H1 (cell line): ENCODE results near the gene NUDT1. TPM values are rescaled to one million over a fixed set of nuclear protein-coding genes. Genes with fewer than 3 reads are reported as not detected.

Experiments used
- CTCF ChIA-PET: fragments of 300-600 bp; sonication (Branson Sonifier 250); formaldehyde crosslinking; loops from one replicate; lab custom pipeline; 2021; ENCODE audit not compliant: partially characterized antibody; lab: Charles Lee
- POLR2A ChIA-PET: fragments of 300-600 bp; sonication (Branson Sonifier 250); formaldehyde crosslinking; loops from one replicate; lab custom pipeline; 2021; ENCODE audit warnings: inconsistent platforms; ENCODE audit not compliant: partially characterized antibody; lab: Charles Lee
- DNase-seq, 2 experiments: peaks; one replicate each; pipeline versions ENCODE4 v3.0.0 to v3.0.0-alpha.2; 2010 to 2022; ENCODE audit warnings: low spot score in 2 of 2, low read depth in 1 of 2, mixed read lengths in 1 of 2
- FAIRE-seq: peaks from 2 replicates; lab custom pipeline; 2011; peaks lifted over from hg19 to GRCh38; lab: Jason Lieb, UNC
- H2AFZ ChIP-seq: 2 replicates; pipeline ENCODE4 v1.8.1; 2012; ENCODE audit warnings: low read length, inconsistent platforms
- H2AK5ac ChIP-seq: 2 replicates; pipeline ENCODE4 v1.6.1; 2013; ENCODE audit warnings: low read depth, low read length
- H2BK120ac ChIP-seq: replicated peaks from 2 replicates; pipeline ENCODE3; 2013; ENCODE audit warnings: low read depth, low read length, inconsistent platforms
- H2BK12ac ChIP-seq: 2 replicates; pipeline ENCODE4 v1.6.1; 2013; ENCODE audit warnings: low read depth, low read length
- H2BK15ac ChIP-seq: 2 replicates; pipeline ENCODE4 v1.6.1; 2013; ENCODE audit warnings: low read length
- H2BK20ac ChIP-seq: 2 replicates; pipeline ENCODE4 v1.6.1; 2013; ENCODE audit warnings: low read length
- H2BK5ac ChIP-seq: 2 replicates; pipeline ENCODE4 v1.6.1; 2013; ENCODE audit warnings: low read depth, low read length
- H3K14ac ChIP-seq: 2 replicates; pipeline ENCODE4 v1.6.1; 2013; ENCODE audit warnings: inconsistent platforms; ENCODE audit not compliant: insufficient read length
- H3K18ac ChIP-seq: 2 replicates; pipeline ENCODE4 v1.6.1; 2013; ENCODE audit warnings: low read length; ENCODE audit errors: extremely low read depth
- H3K23ac ChIP-seq: 2 replicates; pipeline ENCODE4 v1.6.1; 2013; ENCODE audit warnings: inconsistent platforms; ENCODE audit not compliant: insufficient read length
- H3K23me2 ChIP-seq: 2 replicates; pipeline ENCODE4 v1.6.1; 2013; ENCODE audit warnings: low read depth, low read length
- H3K27ac ChIP-seq: 2 replicates; pipeline ENCODE4 v1.6.1; 2011; ENCODE audit warnings: low read depth, low read length, inconsistent platforms
- H3K27me3 ChIP-seq, 4 experiments: replicated peaks in 1 of 4; 1 replicate in 1 of 4; 2 replicates in 3 of 4; pipeline versions ENCODE4 v1.6.1 to v1.8.1; 2011 to 2013; ENCODE audit warnings: low read length in 3 of 4, mild to moderate bottlenecking in 3 of 4, inconsistent platforms in 2 of 4, mixed read lengths in 2 of 4, moderate library complexity in 1 of 4; ENCODE audit not compliant: control insufficient read depth in 3 of 4, insufficient read depth in 3 of 4; ENCODE audit errors: extremely low read depth in 1 of 4
- H3K36me3 ChIP-seq, 4 experiments: 2 replicates each; pipeline versions ENCODE4 v1.6.1 to v1.8.1; 2011 to 2013; ENCODE audit warnings: mild to moderate bottlenecking in 4 of 4, low read length in 3 of 4, moderate library complexity in 2 of 4, control low read depth in 1 of 4, inconsistent platforms in 1 of 4; ENCODE audit not compliant: insufficient read depth in 4 of 4, control insufficient read depth in 2 of 4
- H3K4ac ChIP-seq: replicated peaks from 2 replicates; pipeline ENCODE3; 2013; ENCODE audit warnings: low read length, low read depth, mixed read lengths, inconsistent platforms; ENCODE audit not compliant: insufficient read length
- H3K4me1 ChIP-seq, 4 experiments: replicated peaks in 1 of 4; 1 replicate in 1 of 4; 2 replicates in 3 of 4; pipeline versions ENCODE4 v1.6.1 to v1.8.1; 2011 to 2013; ENCODE audit warnings: low read length in 3 of 4, inconsistent platforms in 2 of 4, mixed read lengths in 1 of 4; ENCODE audit not compliant: insufficient read depth in 4 of 4, control insufficient read depth in 3 of 4
- H3K4me2 ChIP-seq, 2 experiments: 2 replicates each; pipeline versions ENCODE4 v1.6.1 to v1.8.1; 2011 to 2013; ENCODE audit warnings: low read depth in 2 of 2, low read length in 2 of 2, control low read depth in 1 of 2, inconsistent platforms in 1 of 2, mild to moderate bottlenecking in 1 of 2; ENCODE audit not compliant: insufficient read depth in 1 of 2
- H3K4me3 ChIP-seq, 4 experiments: fragments of 200-600, 300-600 bp in 1 of 4; sonication (generic), shearing (Covaris generic), sonication (Bioruptor Twin) in 1 of 4; 2 replicates each; pipeline versions ENCODE4 v1.5.1 to v1.8.1; 2011 to 2016; ENCODE audit warnings: low read length in 4 of 4, low read depth in 3 of 4, control low read depth in 2 of 4, inconsistent platforms in 2 of 4, mild to moderate bottlenecking in 2 of 4, mixed read lengths in 1 of 4, moderate library complexity in 1 of 4; ENCODE audit not compliant: insufficient read depth in 2 of 4; ENCODE audit errors: extremely low read depth in 1 of 4
- H3K56ac ChIP-seq: replicated peaks from 2 replicates; pipeline ENCODE3; 2013; ENCODE audit warnings: low read depth, mild to moderate bottlenecking, mixed read lengths, low read length, inconsistent platforms; ENCODE audit not compliant: insufficient read length
- H3K79me1 ChIP-seq: 2 replicates; pipeline ENCODE4 v1.6.1; 2013; ENCODE audit warnings: low read depth, low read length, control low read depth
- H3K79me2 ChIP-seq, 2 experiments: 2 replicates each; pipeline versions ENCODE4 v1.6.1 to v1.8.1; 2012 to 2013; ENCODE audit warnings: low read length in 2 of 2, mild to moderate bottlenecking in 2 of 2, inconsistent platforms in 1 of 2; ENCODE audit not compliant: insufficient read depth in 2 of 2, control insufficient read depth in 1 of 2
- H3K9ac ChIP-seq, 4 experiments: replicated peaks in 1 of 4; 1 replicate in 1 of 4; 2 replicates in 3 of 4; pipeline versions ENCODE4 v1.6.1 to v1.8.1; 2011 to 2013; ENCODE audit warnings: low read depth in 3 of 4, low read length in 3 of 4, control low read depth in 2 of 4, mild to moderate bottlenecking in 2 of 4, moderate library complexity in 2 of 4, inconsistent platforms in 1 of 4; ENCODE audit errors: extremely low read depth in 1 of 4
- H3K9me3 ChIP-seq, 2 experiments: 2 replicates each; pipeline versions ENCODE4 v1.6.1 to v1.8.1; 2012 to 2013; ENCODE audit warnings: mild to moderate bottlenecking in 2 of 2, moderate library complexity in 2 of 2, control low read depth in 1 of 2, inconsistent platforms in 1 of 2, low read depth in 1 of 2, low read length in 1 of 2, mixed read lengths in 1 of 2; ENCODE audit not compliant: insufficient read depth in 2 of 2
- H4K20me1 ChIP-seq, 2 experiments: replicated peaks in 1 of 2; 2 replicates each; pipeline versions ENCODE3 to v1.8.1; 2011 to 2013; ENCODE audit warnings: inconsistent platforms in 2 of 2, low read length in 2 of 2, mild to moderate bottlenecking in 1 of 2; ENCODE audit not compliant: insufficient read depth in 2 of 2, control insufficient read depth in 1 of 2
- H4K5ac ChIP-seq: 2 replicates; pipeline ENCODE4 v1.6.1; 2013; ENCODE audit warnings: low read length, low read depth, mixed read lengths, inconsistent platforms; ENCODE audit not compliant: insufficient read length
- H4K8ac ChIP-seq: 2 replicates; pipeline ENCODE4 v1.8.0; 2013; ENCODE audit warnings: mild to moderate bottlenecking, moderate library complexity, low read length, inconsistent platforms; ENCODE audit not compliant: insufficient read depth; ENCODE audit errors: extremely low read depth
- H4K91ac ChIP-seq: replicated peaks from 2 replicates; pipeline ENCODE3; 2013; ENCODE audit warnings: low read length, mixed read lengths, inconsistent platforms; ENCODE audit not compliant: insufficient read length
- CHD2 ChIP-seq: IDR thresholded peaks from 2 replicates; pipeline ENCODE4 v1.6.1; 2012; ENCODE audit warnings: low read length, improper control_type of control experiment
- CREB1 ChIP-seq: IDR thresholded peaks from 2 replicates; pipeline ENCODE4 v1.6.1; 2012; ENCODE audit warnings: inconsistent platforms
- EP300 ChIP-seq, 2 experiments: IDR thresholded peaks; 1 replicate in 1 of 2; 2 replicates in 1 of 2; pipeline ENCODE4 v1.6.1; 2011 to 2012; ENCODE audit warnings: low read depth in 2 of 2, low read length in 2 of 2, mild to moderate bottlenecking in 2 of 2, borderline replicate concordance in 1 of 2, inconsistent platforms in 1 of 2, moderate library complexity in 1 of 2
- HDAC2 ChIP-seq, 2 experiments: fragments of 300-600 bp in 1 of 2; sonication (generic) in 1 of 2; IDR thresholded peaks; 2 replicates each; pipeline ENCODE4 v1.6.1; 2011 to 2012; ENCODE audit warnings: low read depth in 2 of 2, low read length in 2 of 2, mild to moderate bottlenecking in 2 of 2, moderate library complexity in 2 of 2, borderline replicate concordance in 1 of 2, inconsistent platforms in 1 of 2
- KDM4A ChIP-seq: IDR thresholded peaks from one replicate; pipeline ENCODE4 v1.7.1; 2012; ENCODE audit warnings: low read depth, mild to moderate bottlenecking, moderate library complexity, low read length, inconsistent platforms; ENCODE audit not compliant: severe bottlenecking
- PHF8 ChIP-seq: fragments of 200-600 bp; sonication (generic); conservative IDR thresholded peaks from 2 replicates; pipeline ENCODE4 v1.7.1; 2012; ENCODE audit warnings: low read depth, mild to moderate bottlenecking, inconsistent platforms, low read length, moderate library complexity
- SP1 ChIP-seq: IDR thresholded peaks from 2 replicates; pipeline ENCODE4 v1.6.1; 2011; ENCODE audit warnings: low read depth, low read length
- SUZ12 ChIP-seq: fragments of 200-600 bp; sonication (generic); IDR thresholded peaks from 2 replicates; pipeline ENCODE4 v1.6.1; 2012; ENCODE audit warnings: mild to moderate bottlenecking, inconsistent platforms, low read length, moderate library complexity, mixed read lengths
- TEAD4 ChIP-seq: IDR thresholded peaks from 2 replicates; pipeline ENCODE4 v1.6.1; 2012; ENCODE audit warnings: low read depth, low read length, inconsistent platforms, mixed read lengths
- WGBS, 2 experiments: shearing (Covaris generic) in 1 of 2; methylation state at CpG; one replicate each; pipeline versions ENCODE4 v1.1.6 to v1.1.7; 2013 to 2015; ENCODE audit warnings: low lambda C conversion rate in 2 of 2, mixed read lengths in 2 of 2, inconsistent platforms in 1 of 2, low coverage in 1 of 2, missing lambda C conversion rate in 1 of 2; ENCODE audit not compliant: insufficient replicate concordance in 2 of 2, insufficient coverage in 1 of 2, insufficient read length in 1 of 2; ENCODE audit errors: extremely low coverage in 1 of 2, missing lambda C conversion rate in 1 of 2; 5-methylcytosine and 5-hydroxymethylcytosine counted together
- polyA plus RNA-seq, 7 experiments: library from polyadenylated mRNA; depleted of rRNA in 3 of 7; stranded (reverse) in 5 of 7; unstranded in 2 of 7; fragments of >200 nt in 5 of 7; fragments of 200-250 nt in 2 of 7; gene quantifications; 1 replicate in 5 of 7; 2 replicates in 1 of 7; 4 replicates in 1 of 7; pipeline versions ENCODE4 v1.2.1 to v1.2.3, GENCODE V29; 2011 to 2013; ENCODE audit warnings: missing spikeins in 2 of 7, mixed read lengths in 2 of 7
- total RNA-seq: library from RNA; stranded (reverse); fragmentation: NEBNext Ultra II Directional; extraction: Animal tissue kit (Norgen Biotek cat#: 25700); gene quantifications from 2 replicates; pipeline ENCODE4 v1.2.1, GENCODE V29; 2021
- TF ChIP-seq, protein P1 (sequence below): IDR thresholded peaks from 2 replicates; pipeline ENCODE4 v1.6.1; 2011; ENCODE audit warnings: low read depth, mild to moderate bottlenecking, low read length; ENCODE audit not compliant: insufficient read depth

NUDT1 gene
- total and polyA plus RNA-seq, 2 of the 8 experiments (the other 6 are each of a cell fraction or from before 2014, with no cell fraction given) = 76.1 to 89.5 TPM

DNA sequence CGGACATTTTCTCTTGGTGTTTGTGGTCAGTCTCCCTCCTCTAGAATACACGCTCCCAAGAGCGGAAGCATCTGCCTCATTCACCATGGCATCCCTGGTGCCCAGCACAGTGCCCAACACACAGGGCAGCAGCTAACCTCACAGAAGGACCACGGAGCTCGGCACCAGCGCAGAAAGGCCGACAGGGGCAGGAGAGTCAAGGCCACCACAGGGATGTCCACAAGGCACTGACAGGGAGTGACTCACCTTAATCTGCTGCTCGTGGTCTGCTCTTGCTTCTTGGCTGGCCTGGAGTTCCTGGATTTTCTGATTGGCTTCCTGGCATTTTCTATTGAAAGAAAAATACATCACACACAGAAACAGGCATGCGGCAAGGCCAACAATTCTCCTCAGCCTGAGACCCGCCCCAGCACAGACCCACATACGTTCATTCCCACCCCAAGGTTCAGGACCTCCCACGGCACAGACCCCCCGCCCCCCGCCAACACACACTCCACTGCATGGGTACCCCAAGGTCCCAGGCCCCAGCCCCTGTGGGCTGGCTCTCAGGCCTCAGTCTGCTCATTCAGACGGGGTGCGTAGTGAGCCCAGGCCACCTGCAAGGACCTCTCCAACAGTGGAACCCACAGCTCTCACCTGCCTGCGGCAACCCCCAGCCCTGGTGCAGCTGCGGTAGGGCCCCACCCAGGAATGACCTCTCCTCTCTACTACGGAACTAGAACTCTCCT, 24.1 kb upstream of the NUDT1 start:
- FAIRE-seq (no peak), DNase-seq (no peak)
- H3K9me3 ChIP-seq = no peaks in the 10 kb centered on the region
- H2BK5ac ChIP-seq = no peak overlapping the region
- H3K23ac ChIP-seq = no peak overlapping the region
- H3K4me3 ChIP-seq = no peak overlapping the region
- no peak overlapping the region for H4K5ac ChIP-seq
- H3K36me3 ChIP-seq = peaks cover 20 to 63% (median 47%) of the 10 kb centered on the region in 4 experiments; a peak in 7 of 8 replicates
- H2AK5ac ChIP-seq = no peak overlapping the region
- no peak overlapping the region for H3K56ac ChIP-seq
- no peak overlapping the region for H3K27ac ChIP-seq
- H2BK12ac ChIP-seq = no peak overlapping the region
- no peak overlapping the region for H2BK20ac ChIP-seq
- no peak overlapping the region for H3K14ac ChIP-seq
- no peak overlapping the region for H3K9ac ChIP-seq
- H3K4ac ChIP-seq = no peak overlapping the region
- H2BK120ac ChIP-seq = no peak overlapping the region
- no peak overlapping the region for H4K91ac ChIP-seq
- H3K27me3 ChIP-seq = no peaks in the 10 kb centered on the region
- no peak overlapping the region for H2BK15ac ChIP-seq
- peaks cover 6% of the 10 kb centered on the region for H3K79me1 ChIP-seq
- H3K79me2 ChIP-seq = peaks cover 0 to 4% of the 10 kb centered on the region in 2 experiments; a peak in 3 of 4 replicates
- H3K18ac ChIP-seq = no peak overlapping the region
- TF ChIP-seq SP1 (no peak), PHF8 (no peak), EP300 (IDR thresholded peaks at IDR 0.05; ENCODE audit: borderline replicate concordance in 1 of 2, low read depth in 2 of 2, low read length in 2 of 2) (no peak), CREB1 (no peak), KDM4A (no peak), CHD2 (no peak), TEAD4 (no peak), HDAC2 (IDR thresholded peaks at IDR 0.05; ENCODE audit: borderline replicate concordance in 1 of 2, low read depth in 2 of 2, low read length in 2 of 2) (no peak), SUZ12 (no peak)
- TF ChIP-seq, protein P1, sequence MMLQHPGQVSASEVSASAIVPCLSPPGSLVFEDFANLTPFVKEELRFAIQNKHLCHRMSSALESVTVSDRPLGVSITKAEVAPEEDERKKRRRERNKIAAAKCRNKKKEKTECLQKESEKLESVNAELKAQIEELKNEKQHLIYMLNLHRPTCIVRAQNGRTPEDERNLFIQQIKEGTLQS = no peak
- no peaks in the 10 kb centered on the region for H3K4me1 ChIP-seq
- H4K20me1 ChIP-seq = peaks cover 4 to 26% of the 10 kb centered on the region in 2 experiments
- H3K23me2 ChIP-seq = no peaks in the 10 kb centered on the region
- no peak overlapping the region for H3K4me2 ChIP-seq
- ChIA-PET CTCF (interaction anchor here (0.9 to 1.3 kb wide), 3 partner anchors 23 to 146 kb away, joined by 3 read pairs; no protein-coding TSS in a partner anchor), POLR2A (interaction anchor here (1.6 kb wide), 1 partner anchor 17 kb away, joined by 3 read pairs; no protein-coding TSS in a partner anchor)
- WGBS, 2 experiments = 96% methylated on average over 14 of the region's 19 CpGs; no CpG with 5 or more reads in 1 of the 2 experiments
- no peak overlapping the region for H2AFZ ChIP-seq
- no peak overlapping the region for H4K8ac ChIP-seq
